Uterus (tissue), 4 donors: ENCODE data around the gene MFSD2B. TPM values are rescaled to one million over a fixed set of nuclear protein-coding genes. Genes with fewer than 3 reads are reported as not detected.

Experiments used
- DNase-seq, 2 donors: peaks; one replicate each; pipeline ENCODE4 v3.0.0-alpha.2; 2019 to 2020
- H3K27ac ChIP-seq, 2 donors: fragments of 200-600 bp; sonication (generic); 1 replicate in 1 of 2; 2 replicates in 1 of 2; pipeline ENCODE4 v1.5.1; 2016 to 2018
- H3K27me3 ChIP-seq, 2 donors: fragments of 200-600 bp; sonication (generic); one replicate each; pipeline ENCODE4 v1.5.1; 2018 to 2019; ENCODE audit warnings: control low read depth in 1 of 2
- H3K36me3 ChIP-seq, 2 donors: fragments of 200-600 bp; sonication (generic); one replicate each; pipeline ENCODE4 v1.5.1; 2019; ENCODE audit warnings: control low read depth in 1 of 2
- H3K4me1 ChIP-seq, 2 donors: fragments of 200-600 bp; sonication (generic); one replicate each; pipeline ENCODE4 v1.5.1; 2018 to 2019; ENCODE audit warnings: control low read depth in 1 of 2
- H3K4me3 ChIP-seq, 2 donors: fragments of 200-600 bp; sonication (generic); 1 replicate in 1 of 2; 2 replicates in 1 of 2; pipeline ENCODE4 v1.5.1; 2018 to 2019; ENCODE audit warnings: mild to moderate bottlenecking in 1 of 2
- H3K9me3 ChIP-seq, 2 donors: fragments of 200-600 bp; sonication (generic); one replicate each; pipeline ENCODE4 v1.5.1; 2019; ENCODE audit warnings: control low read depth in 1 of 2
- CTCF ChIP-seq, 4 experiments: fragments of 200-600 bp in 2 of 4; fragments of 450-650 bp in 2 of 4; sonication (generic) in 2 of 4; IDR thresholded peaks; one replicate each; pipeline ENCODE4 v1.5.1; 2016 to 2019; ENCODE audit warnings: antibody characterized with exemption in 4 of 4, mild to moderate bottlenecking in 2 of 4, moderate library complexity in 1 of 4
- POLR2A ChIP-seq, 2 donors: fragments of 450-650 bp; IDR thresholded peaks; one replicate each; pipeline ENCODE4 v1.6.1; 2016; ENCODE audit warnings: antibody characterized with exemption in 2 of 2, mild to moderate bottlenecking in 1 of 2, moderate library complexity in 1 of 2
- intact Hi-C: fragments of 100-400 bp; cut with DNase I; formaldehyde crosslinking; loops from one replicate; pipeline ENCODE4 v1.15.1; 2023; ENCODE audit warnings: low total_unique reads
- total RNA-seq, 4 donors: library from RNA; depleted of rRNA in 3 of 4; stranded (reverse); fragments of >200 nt in 3 of 4; gene quantifications; one replicate each; pipeline versions ENCODE4 v1.1.0 to v1.2.4, GENCODE V29; 2014 to 2023
- donor health status: DM: yes; HTN: yes; CAD: no.

MFSD2B gene
- total RNA-seq, 4 donors from 2014 or later = 0.35 to 1.4 TPM; not detected in 2

- DNase-seq = no peak
- no peaks in the 10 kb centered on the region for H3K36me3 ChIP-seq
- no peak overlapping the region for H3K27ac ChIP-seq
- H3K9me3 ChIP-seq = no peaks in the 10 kb centered on the region
- no peaks in the 10 kb centered on the region for H3K27me3 ChIP-seq
- no peak for TF ChIP-seq CTCF (IDR thresholded peaks at IDR 0.05)
- no peak for TF ChIP-seq POLR2A (IDR thresholded peaks at IDR 0.05)
- no peak overlapping the region for H3K4me3 ChIP-seq
- intact Hi-C loops = no loop called here
- no peaks in the 10 kb centered on the region for H3K4me1 ChIP-seq
Observed at GRCh38 chr2:24020244-24020643, 10.4 kb downstream of the MFSD2B start.

- TF ChIP-seq POLR2A (IDR thresholded peaks at IDR 0.05) = no peak
- TF ChIP-seq CTCF (IDR thresholded peaks at IDR 0.05) = no peak
- Histone ChIP-seq H3K4me1 (no peaks in the 10 kb centered on the region), H3K27me3 (no peaks in the 10 kb centered on the region), H3K27ac (no peak overlapping the region), H3K9me3 (no peaks in the 10 kb centered on the region), H3K36me3 (no peaks in the 10 kb centered on the region), H3K4me3 (no peak overlapping the region)
- intact Hi-C loops = no loop called here
- DNase-seq = no peak
Observed at GRCh38 chr2:24021122-24021998, 11.5 kb downstream of the MFSD2B start.

- no peak overlapping the region for H3K27ac ChIP-seq
- H3K36me3 ChIP-seq = no peaks in the 10 kb centered on the region
- H3K27me3 ChIP-seq = no peaks in the 10 kb centered on the region
- no peaks in the 10 kb centered on the region for H3K9me3 ChIP-seq
- no peak overlapping the region for H3K4me3 ChIP-seq
- intact Hi-C loops = no loop called here
- no peak for TF ChIP-seq CTCF (IDR thresholded peaks at IDR 0.05)
- H3K4me1 ChIP-seq = no peaks in the 10 kb centered on the region
- no peak for DNase-seq
Observed at GRCh38 chr2:24022324-24022974, 12.6 kb downstream of the MFSD2B start.

- no peak overlapping the region for H3K4me3 ChIP-seq
- no peaks in the 10 kb centered on the region for H3K4me1 ChIP-seq
- H3K9me3 ChIP-seq = no peaks in the 10 kb centered on the region
- no peaks in the 10 kb centered on the region for H3K27me3 ChIP-seq
- H3K27ac ChIP-seq = no peak overlapping the region
- no peaks in the 10 kb centered on the region for H3K36me3 ChIP-seq
- TF ChIP-seq POLR2A (IDR thresholded peaks at IDR 0.05) (no peak), CTCF (IDR thresholded peaks at IDR 0.05) (no peak)
- DNase-seq = no peak
- intact Hi-C loops = no loop called here
Observed at GRCh38 chr2:24022975-24023575, 13.2 kb downstream of the MFSD2B start.

GRCh38 chr2:24024018-24024417 is 14.1 kb downstream of the MFSD2B start:
- TF ChIP-seq CTCF (IDR thresholded peaks at IDR 0.05) (peak in 1 of 4 experiments; percentile 10), POLR2A (IDR thresholded peaks at IDR 0.05) (no peak)

More at GRCh38 chr2:24024018-24024417, 14.1 kb downstream of the MFSD2B start:
- Histone ChIP-seq H3K4me3 (no peak overlapping the region), H3K9me3 (no peaks in the 10 kb centered on the region), H3K4me1 (no peaks in the 10 kb centered on the region), H3K27me3 (no peaks in the 10 kb centered on the region), H3K36me3 (no peaks in the 10 kb centered on the region), H3K27ac (no peak overlapping the region)
- intact Hi-C loops = no loop called here
- no peak for DNase-seq
